Activated CD4-positive, CD25-positive, alpha-beta regulatory T cell (primary cell): ENCODE measurements around the gene PHKA2.

Source experiments
- DNase-seq, 4 experiments: peaks; one replicate each; lab custom pipeline; 2025; lab: John Stamatoyannopoulos, UW

Gene PHKA2

DNA sequence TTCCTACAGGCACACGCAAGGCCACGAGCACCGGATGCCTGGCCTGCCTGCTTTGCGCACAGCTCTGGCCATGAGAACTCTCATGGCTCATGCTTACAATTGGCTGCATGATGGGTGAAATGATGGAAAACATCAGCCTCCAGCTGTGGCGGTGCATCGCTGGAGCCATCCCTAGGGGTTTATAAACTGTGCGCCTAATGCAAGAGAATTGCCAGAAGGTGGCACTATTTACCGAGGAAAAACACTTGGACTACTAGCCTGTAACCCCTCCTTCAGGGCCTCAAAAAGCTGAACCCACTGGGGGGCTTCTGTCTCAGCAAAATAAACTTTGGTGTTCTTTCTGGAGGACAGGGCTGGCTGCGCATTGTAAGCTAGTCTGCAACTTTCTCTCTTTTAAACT, 51.9 kb downstream of the PHKA2 start:
- no peak for DNase-seq

DNA sequence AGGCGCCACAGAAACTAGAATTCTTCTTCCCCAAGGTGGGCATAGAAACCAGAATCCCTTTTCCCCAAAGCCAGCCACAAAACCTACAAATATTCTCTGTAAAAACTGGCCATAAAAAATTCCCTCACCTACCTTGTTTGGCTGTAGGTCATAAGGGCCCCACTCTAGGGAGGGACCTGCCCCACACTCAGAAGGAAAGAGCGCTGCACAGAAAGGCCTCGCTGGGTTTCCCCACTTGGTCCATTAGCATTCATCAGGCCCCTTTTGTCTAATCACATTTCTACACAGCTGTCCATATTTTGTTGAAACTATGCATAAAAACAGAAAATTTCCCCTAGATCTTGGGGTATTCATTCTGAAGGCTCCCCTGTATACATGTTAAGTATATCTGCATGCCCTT, 54.1 kb downstream of the PHKA2 start:
- DNase-seq = no peak

DNA sequence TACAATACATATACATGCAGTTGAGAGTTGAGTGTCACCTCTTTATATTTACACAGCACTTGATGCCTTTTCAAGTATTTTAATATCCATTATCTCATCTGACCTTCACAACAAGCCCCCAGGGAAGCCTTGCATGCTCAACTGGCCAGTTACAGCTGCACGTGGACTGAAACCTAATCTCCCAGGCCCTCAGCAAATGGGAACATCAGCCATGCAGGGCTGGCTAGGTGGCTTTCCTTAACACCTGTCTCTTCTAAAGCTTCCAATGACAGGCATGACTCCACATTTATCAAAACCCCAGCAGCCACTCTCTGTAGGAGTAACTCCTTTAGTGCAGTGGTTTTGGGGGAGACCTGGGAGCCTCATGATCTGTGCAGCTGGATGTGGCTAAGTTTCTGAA, 56.4 kb downstream of the PHKA2 start:
- no peak for DNase-seq

DNA sequence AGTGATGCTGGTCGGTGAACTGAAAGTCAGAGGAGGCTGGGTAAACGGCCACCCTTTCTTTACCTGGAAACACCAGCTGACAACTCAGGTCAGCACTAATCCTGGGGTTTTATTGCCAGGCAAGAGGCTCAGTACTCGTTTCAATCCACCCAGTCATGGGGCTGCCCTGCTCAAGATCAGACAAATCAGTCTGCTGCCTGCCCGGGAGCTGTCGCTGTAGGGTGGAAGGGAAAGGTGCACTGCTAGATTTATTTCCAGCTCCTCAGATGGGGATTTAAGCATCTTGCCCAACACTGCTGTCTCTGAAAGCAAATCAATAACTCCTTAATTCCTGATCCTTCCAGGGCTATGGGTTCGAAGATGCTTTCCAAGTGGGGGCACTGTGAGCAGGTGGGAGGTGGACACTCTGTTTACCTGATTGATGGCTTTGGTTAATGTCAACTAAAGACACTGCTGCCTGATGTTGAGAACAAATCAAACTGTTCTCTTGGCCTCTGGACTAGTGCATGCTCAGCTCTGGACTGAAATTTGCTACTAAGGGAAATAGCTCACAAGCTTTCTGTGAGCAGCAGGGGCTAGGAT, 59.3 kb downstream of the PHKA2 start:
- no peak for DNase-seq

DNA sequence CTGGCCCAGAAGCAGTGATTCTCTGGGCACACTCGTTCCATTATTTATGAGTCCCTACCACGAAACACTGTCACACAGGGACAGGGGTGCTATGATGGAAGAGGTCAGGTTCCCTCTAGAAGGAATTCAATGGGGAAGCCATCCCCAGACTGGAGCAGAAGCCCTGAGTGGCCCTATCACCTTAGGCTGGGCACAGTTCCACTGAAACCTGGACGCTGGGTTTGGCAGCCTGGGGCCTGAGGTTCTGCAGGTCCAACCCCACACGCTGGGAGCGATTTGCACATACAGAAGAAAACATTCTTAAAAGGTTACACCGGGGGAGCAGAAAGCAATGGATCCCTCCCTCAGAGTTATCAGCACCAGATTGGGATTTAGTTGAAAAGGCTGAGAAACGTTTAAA, 63.3 kb downstream of the PHKA2 start:
- no peak for DNase-seq

DNA sequence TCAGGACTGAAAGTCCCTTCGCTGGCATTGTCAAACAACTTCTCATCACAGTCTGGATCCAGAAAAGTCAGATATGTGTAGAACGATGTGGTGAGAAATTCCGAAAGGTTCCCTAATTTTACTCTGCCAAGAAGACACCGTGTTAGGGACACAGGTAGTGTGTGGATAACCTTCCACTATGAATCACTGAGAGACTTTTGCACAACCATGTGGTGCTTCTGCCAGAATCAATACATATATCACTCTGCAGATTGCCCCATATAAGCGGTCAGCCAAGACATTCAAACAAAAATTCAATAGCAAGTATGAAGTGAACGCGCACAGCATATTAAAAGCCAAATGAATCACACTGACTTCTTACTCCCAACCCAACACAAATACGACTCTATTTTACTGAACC, 63.8 kb downstream of the PHKA2 start:
- no peak for DNase-seq

DNA sequence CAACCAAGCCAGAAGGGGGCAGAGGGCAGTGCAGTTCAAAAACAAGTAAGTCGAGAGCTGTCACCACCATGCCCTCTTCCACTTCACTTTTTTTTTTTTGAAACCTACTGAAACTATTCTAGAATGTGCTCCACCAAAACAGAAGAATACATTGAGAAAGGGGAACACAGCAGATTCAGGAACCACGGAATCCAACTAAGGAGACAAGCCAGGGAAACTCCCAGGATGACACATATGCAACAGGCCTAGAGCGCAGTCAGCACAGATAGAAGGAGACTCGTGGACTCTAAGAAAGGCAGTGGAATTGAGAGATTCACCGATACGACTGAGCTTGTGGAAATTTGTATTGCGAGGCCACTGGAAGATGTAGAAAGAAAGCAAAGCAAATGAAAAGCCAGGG, 66.1 kb downstream of the PHKA2 start:
- DNase-seq = no peak

DNA sequence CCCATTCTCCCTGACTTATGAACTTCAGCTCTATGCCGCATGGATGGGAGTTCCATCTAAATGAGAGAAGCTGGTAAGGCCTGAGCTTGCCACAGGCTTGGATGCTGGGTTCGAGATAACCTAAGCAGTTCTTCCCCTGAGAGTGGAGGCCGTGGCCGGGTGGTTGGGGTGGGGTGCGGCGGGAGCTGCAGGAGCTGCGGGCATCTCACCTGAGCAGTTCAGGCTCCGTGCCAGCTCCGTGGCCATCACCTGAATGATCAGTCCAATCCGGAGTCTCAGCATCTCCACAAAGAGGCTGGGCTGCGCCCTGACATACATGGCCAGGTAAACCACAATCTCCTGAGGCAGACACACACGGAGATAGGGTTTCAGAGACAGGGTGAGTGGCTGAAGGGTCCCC, 77.6 kb downstream of the PHKA2 start:
- DNase-seq = no peak

DNA sequence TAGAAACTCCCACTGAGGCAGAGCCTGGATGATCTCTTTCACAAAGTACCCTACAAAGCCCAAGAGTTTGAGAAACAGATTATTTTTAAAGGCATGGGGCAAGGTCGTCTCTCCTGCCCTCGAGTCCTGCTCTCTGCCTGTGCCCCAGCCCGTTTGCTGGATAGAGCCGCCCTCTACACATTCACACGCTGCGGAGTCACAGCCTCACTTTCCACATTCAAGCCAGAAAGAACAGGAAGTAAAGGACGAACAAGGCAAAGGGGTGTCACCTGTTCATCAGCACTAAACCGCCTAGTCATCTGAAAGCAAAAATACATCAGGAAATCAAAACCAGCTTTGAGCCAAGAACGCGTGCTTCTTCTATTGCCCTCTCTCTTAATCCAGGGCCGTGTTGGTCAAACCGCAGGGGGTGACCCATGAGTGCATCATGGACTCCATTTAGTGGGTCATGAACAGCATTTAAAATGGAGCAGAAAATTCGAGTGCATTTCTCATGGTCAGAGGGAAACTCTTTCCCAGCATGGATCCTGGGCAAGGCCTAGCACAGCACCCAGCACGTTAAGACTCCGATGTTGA, 83.4 kb downstream of the PHKA2 start:
- DNase-seq = no peak

DNA sequence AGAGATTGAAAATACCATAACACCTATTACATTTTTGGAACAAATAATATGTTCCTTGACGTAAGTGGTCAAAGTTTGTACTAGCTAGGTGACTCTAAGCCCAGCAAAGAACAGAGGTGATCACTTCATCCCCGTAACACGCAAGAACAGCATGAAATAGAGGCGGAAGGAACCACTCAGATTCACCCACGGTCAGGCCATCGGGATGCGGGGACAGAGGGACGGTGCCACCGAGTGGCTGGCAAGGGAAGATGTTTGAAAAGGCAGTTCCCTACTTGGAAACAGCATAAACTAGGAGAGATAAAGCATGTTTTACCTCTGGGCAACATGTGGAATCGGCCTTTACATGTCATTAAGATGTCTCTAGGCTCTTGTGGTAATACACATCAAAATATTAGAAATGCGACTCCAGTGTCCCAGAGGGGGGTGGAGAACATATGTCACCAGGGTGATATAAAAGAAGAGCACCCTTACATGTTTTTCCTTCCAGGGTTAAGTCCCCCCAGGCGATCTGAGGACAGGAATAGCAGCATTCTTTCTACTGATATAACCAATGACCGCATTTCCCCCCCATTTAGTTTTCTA, 84.0 kb downstream of the PHKA2 start:
- DNase-seq = no peak

DNA sequence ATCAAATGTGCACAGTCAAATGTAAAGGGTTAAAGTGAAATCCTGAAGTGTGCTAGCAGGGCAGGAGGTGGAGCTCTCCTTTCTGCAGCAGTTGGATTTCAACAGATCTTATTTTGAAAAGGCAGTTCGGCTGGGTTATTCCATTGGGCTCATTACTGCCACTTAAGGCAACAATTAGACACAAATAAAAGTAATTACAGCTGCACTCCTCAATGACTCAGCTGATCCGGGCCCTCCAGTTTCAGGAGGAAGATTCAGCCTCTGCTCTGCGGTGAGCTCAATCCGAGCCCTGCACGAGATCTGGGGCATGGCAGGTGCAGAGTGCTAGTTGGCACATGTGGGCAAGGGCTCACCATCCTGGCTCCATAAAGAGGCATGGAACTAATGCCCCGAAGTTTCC, 85.4 kb downstream of the PHKA2 start:
- DNase-seq = no peak

DNA sequence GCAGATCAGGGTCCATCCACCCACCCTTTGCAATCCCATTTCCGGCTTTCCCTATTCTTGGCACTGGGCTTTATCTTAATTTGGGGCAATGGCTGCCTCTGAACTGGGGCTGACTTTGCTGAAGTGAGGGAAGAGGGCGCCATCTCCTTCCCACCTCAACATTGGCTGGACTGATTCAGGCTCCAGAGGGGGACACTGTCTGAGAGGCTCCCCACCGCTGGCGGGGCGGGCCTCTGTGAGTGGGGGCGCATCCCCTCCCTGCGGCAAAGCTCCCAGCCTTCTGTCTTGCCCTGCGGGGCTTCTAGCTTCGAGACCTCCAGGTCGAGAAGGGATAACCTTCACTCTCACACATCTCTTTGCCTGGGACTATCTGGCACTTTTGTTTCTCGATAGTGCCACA, 85.8 kb downstream of the PHKA2 start:
- no peak for DNase-seq

DNA sequence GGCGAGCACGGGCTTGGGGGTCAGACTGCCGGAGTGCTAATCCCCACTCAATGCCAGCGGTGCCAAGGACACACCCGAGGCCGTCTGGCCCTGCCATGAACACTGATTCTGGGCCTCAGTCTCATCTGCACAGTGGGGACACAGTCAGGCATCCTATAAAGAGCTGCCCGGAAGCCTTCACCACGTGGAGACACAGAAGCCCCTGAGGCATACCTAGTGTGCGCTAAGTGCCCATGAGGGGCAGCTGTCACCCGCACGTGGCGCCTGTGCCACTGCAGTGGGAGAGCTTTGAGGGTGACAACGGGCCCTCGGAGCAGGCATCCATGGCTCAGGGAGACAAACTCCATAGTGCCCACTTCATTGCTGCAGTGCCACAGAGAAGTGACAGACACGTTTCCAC, 86.3 kb downstream of the PHKA2 start:
- no peak for DNase-seq

DNA sequence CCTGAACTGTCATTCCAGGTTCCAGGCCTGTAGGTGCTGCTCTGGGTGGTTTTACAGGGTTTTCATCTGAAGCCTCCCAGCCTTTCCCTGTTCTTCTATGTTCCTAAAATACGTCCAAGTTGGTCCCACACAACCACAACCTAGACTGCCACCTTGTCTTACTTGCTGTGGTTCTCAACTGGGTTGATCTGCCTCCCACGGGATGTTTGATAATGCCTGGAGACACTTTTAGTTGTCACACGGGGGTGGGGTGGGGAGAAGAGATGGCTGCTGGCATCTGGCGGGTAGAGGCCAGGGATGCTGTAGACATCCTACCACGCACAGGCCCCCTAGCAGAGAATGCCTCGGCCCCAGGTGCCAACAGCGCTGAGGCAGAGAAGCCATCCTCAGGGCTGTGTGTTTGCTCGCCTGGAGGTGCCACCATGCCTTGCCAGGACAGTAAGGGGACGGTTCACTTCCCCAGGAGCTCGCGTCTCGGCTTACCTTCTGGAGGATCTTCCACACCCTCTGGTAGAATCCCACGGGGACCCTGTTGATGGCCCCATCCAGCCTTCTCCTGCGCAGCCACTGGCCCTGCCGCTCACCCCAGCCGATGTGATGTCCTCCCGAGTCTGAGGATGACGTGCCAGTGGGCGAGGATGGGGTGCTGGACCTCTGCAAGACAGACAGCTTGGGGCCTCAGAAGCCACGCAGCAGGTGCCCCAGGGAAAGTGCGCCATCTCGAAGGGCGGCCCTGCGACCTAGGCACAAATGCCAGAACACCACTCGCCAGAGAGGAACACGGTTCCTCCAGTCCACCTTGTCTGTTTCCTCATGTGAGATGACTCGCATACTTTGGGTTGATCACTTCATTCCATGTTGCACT, 87.0 kb downstream of the PHKA2 start:
- no peak for DNase-seq

DNA sequence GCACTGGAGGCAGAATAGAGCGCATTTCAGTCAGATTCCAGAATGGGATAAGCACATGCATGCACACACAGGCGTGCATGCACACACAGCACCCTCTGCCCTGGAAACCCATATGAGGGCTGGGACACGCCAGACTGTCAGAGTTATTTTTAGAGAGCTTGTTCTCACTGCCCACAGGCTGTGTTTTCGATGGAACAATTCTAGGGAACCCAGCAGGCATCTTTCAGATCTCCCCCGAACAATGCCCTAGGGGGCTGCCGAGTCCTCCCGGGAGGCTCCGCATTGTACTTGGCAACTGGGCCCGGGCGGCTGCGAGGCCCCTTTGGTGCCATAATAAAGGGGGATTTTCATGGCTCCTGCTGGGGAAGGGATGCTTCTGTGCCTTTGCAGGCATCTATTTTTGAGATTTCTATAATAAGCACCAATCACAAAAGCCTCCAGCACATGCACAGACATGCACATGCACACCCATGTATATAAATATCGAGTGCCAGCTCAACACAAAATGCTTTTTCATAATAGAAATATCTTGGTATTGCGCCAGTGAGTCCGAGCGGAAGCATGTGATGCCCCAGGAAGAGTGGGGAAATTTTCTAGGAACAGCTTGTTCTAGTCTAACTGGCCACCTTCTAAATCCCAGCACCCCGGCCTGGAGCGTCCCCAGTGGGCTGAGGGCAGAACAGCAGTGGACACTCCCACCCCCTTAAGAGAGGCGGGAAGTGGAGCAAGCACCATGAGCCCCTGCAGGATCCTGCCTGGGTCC, 88.5 kb downstream of the PHKA2 start:
- no peak for DNase-seq

DNA sequence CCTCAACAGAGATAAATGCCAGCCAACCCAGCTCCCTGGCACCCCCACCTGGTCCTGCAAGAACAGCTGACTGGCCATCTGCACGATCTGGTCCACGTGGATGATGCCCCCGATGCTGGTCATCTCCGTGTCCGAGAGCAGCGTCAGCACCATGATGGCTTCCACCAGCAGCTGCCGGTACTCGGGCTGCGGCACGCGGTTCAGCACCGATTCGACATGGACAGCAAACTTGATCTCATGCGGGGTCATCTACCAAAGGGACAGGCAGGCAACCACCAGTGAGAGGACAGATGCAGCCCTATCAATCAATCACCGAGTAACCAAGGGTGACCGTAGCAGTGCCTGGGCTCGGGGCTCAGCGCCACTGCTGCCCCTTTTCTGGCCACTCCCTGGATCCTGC, 89.8 kb downstream of the PHKA2 start:
- DNase-seq = no peak

DNA sequence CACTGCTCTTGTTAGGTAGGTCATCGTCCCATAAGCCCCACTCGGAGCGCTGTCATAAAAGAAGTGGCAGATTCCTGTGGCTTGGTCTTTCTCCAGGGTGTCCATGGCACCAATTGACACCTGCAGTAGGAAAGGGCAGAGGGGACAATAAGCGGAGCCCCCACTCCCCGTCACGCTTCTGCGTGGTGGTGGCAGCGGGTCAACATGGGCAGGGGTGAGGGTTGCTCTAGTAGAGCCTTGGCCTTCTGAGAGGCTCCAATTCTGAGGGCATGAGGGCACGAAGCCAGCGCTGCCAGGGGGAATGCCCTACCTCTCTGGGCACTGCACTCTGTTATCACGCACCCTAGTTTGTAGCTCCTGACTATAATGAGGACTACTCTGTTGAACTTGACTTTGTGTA, 90.4 kb downstream of the PHKA2 start:
- DNase-seq = no peak

DNA sequence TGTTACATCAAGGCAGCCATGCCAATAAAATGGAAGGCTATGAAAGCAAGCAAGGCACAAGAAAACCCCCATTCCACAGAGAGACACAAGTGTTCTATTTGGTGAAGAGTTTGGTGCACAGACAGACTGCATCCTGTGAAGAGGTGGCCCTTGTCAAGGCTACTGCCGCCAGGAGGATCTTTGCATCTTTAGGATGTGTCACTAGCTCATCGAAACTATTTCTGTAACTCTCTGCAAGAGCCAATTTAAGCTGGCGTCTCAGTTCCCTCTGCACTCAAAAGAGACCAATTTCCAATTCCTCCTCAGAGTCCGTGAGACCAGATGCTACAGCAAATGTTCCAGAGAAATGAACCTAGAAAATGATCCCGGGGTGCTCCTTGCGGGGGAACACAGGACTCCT, 91.0 kb downstream of the PHKA2 start:
- no peak for DNase-seq

DNA sequence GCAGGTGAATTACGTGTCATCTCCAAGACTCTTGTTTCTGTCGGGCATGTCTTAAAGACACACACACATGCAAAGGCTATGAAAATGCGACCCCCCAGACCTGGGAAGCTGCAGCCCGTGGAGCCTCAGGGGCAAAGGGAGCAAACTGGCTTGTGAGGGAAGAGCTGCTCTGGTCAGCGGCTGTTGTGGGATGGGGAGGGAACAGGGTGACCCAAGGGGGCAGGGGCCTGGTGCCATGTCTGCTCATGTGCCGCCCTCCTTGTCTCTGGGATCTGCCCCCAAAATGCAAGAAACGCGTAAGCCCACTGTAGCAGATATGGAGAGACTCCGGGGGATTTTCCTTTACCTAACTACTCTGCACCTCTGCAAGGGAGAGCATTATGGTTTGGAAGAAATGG, 92.4 kb downstream of the PHKA2 start:
- DNase-seq = no peak

DNA sequence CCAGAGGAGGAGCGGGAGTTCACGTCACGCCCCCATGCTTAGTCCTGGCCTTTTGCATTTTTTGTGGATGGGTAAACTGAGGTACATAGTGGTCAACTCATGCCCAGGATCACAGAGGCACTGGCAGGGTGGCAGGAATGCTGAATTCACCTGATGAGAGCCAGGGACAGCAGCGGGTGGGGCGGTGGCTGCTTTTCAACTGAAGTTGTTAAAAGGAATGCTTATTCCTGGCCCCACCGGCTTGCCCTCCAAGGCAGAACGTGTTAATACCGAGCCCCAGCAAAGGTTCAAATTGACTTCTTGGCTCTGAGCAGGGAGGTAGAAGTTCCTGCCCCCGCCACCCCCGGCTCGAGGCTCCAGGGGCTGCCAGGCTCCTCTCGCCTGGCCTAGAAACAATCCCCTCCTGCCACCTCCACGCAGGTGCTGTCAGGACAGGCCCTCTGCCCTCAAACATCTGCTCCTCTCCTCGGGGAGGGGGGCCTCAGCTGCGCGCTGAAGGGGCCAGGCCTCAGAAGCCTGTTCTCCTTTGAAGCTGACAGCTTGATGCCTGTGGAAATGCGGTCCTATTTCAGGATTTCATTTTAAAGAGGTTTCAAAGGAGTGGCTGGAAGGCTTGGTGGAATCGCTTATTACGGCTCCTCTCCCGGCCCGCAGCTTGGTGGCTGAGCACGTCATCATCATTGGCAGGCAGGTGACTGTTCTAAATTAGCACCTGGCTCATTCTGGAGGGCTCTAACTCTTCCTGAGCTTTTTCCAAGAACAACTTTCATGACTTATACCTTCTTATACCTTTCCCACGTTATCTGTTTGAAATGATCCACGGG, 93.0 kb downstream of the PHKA2 start:
- DNase-seq = no peak

DNA sequence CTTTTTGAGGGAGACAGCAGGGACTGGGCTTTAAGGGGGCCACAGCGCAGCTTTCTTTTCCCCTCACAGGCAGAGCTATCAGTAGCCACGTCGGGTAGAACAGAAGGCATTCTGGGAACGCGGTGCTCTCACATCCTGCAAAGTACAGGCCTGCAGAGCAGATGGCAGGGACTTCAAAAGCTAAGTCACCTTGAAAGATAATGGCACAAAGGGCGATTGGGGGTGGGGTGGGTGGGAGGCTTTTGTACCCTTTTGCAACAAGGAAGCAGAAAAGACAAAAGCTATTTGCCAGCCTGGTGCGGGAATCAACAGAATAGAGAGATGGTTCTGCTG, 93.9 kb downstream of the PHKA2 start:
- no peak for DNase-seq
